Neural progenitor cell (in vitro differentiated cells): ENCODE results near the gene PHEX. TPM values are rescaled to one million over a fixed set of nuclear protein-coding genes. Genes with fewer than 3 reads are reported as not detected.

Source experiments
- DNase-seq: peaks from one replicate; pipeline ENCODE4 v3.0.0-alpha.2; 2016; ENCODE audit warnings: low spot score
- H2AFZ ChIP-seq: fragments of 200-600 bp; sonication (generic); replicated peaks from 2 replicates; pipeline ENCODE4 v1.6.1; 2016; ENCODE audit warnings: antibody characterized with exemption
- H3F3A ChIP-seq: fragments of 200-600 bp; sonication (generic); 2 replicates; pipeline ENCODE4 v1.6.1; 2016; ENCODE audit warnings: antibody characterized with exemption, low read depth
- H3K27ac ChIP-seq: fragments of 200-600 bp; sonication (generic); 2 replicates; pipeline ENCODE4 v1.5.1; 2016; ENCODE audit warnings: mild to moderate bottlenecking
- H3K27me3 ChIP-seq: fragments of 200-600 bp; sonication (generic); 2 replicates; pipeline ENCODE4 v1.6.1; 2016; ENCODE audit warnings: mild to moderate bottlenecking, moderate library complexity
- H3K36me3 ChIP-seq: fragments of 200-600 bp; sonication (generic); 2 replicates; pipeline ENCODE4 v1.5.1; 2016
- H3K4me1 ChIP-seq: fragments of 200-600 bp; sonication (generic); 2 replicates; pipeline ENCODE4 v1.6.1; 2016; ENCODE audit warnings: mixed run types
- H3K4me2 ChIP-seq: fragments of 200-600 bp; sonication (generic); 2 replicates; pipeline ENCODE4 v1.6.1; 2016
- H3K4me3 ChIP-seq: fragments of 200-600 bp; sonication (generic); 2 replicates; pipeline ENCODE4 v1.5.1; 2016
- H3K79me2 ChIP-seq: fragments of 200-600 bp; sonication (generic); 2 replicates; pipeline ENCODE4 v1.6.1; 2016; ENCODE audit warnings: low read depth
- H3K9ac ChIP-seq: fragments of 200-600 bp; sonication (generic); 2 replicates; pipeline ENCODE4 v1.6.1; 2016
- H3K9me3 ChIP-seq: fragments of 200-600 bp; sonication (generic); 2 replicates; pipeline ENCODE4 v1.5.1; 2016; ENCODE audit warnings: low read depth
- H4K20me1 ChIP-seq: fragments of 200-600 bp; sonication (generic); 2 replicates; pipeline ENCODE4 v1.6.1; 2016; ENCODE audit warnings: low read depth
- H3K27ac Mint-ChIP-seq: 3 replicates; pipeline ENCODE4 v1.8.0; 2021; ENCODE audit warnings: mixed read lengths
- H3K27me3 Mint-ChIP-seq: 2 replicates; pipeline ENCODE4 v1.8.0; 2022; ENCODE audit warnings: low read depth, mild to moderate bottlenecking, inconsistent platforms, moderate library complexity, mixed read lengths; ENCODE audit not compliant: insufficient read depth
- H3K36me3 Mint-ChIP-seq: 3 replicates; pipeline ENCODE4 v1.8.0; 2021; ENCODE audit warnings: mixed read lengths
- H3K4me1 Mint-ChIP-seq: 3 replicates; pipeline ENCODE4 v1.8.0; 2021; ENCODE audit warnings: mixed read lengths
- H3K4me3 Mint-ChIP-seq: 3 replicates; pipeline ENCODE4 v1.8.0; 2021; ENCODE audit warnings: mild to moderate bottlenecking, moderate library complexity, mixed read lengths
- H3K9me3 Mint-ChIP-seq: 3 replicates; pipeline ENCODE4 v1.8.0; 2020; ENCODE audit warnings: mixed read lengths
- CTCF ChIP-seq: fragments of 200-600 bp; sonication (generic); IDR thresholded peaks from 2 replicates; pipeline ENCODE4 v1.5.1; 2017; ENCODE audit warnings: antibody characterized with exemption, mild to moderate bottlenecking
- EZH2 ChIP-seq: fragments of 200-600 bp; sonication (generic); IDR thresholded peaks from 2 replicates; pipeline ENCODE4 v1.6.1; 2017; ENCODE audit warnings: antibody characterized with exemption, mild to moderate bottlenecking, moderate library complexity
- EZH2phosphoT487 ChIP-seq: fragments of 200-600 bp; sonication (generic); IDR thresholded peaks from 2 replicates; pipeline ENCODE4 v1.6.1; 2017; ENCODE audit warnings: antibody characterized with exemption
- total RNA-seq: library from RNA; depleted of rRNA; stranded (reverse); fragments of >200 nt; gene quantifications from 2 replicates; pipeline ENCODE4 v1.2.3, GENCODE V29; 2015; ENCODE audit warnings: low replicate concordance

PHEX gene
- total RNA-seq, 1 donor from 2014 or later, result 0.07 TPM

- no peak for TF ChIP-seq EZH2
- TF ChIP-seq CTCF, result no peak
- no peak for TF ChIP-seq EZH2phosphoT487
- Histone ChIP-seq H3K27me3 (no peaks in the 10 kb centered on the region), H3K27ac (no peak overlapping the region), H3K4me2 (no peak overlapping the region), H4K20me1 (no peaks in the 10 kb centered on the region), H3K79me2 (no peaks in the 10 kb centered on the region), H3F3A (no peaks in the 10 kb centered on the region), H3K4me3 (no peak overlapping the region), H3K36me3 (no peaks in the 10 kb centered on the region), H3K9me3 (no peaks in the 10 kb centered on the region), H3K9ac (no peak overlapping the region), H3K4me1 (no peaks in the 10 kb centered on the region), H2AFZ (no peak overlapping the region)
- no peaks in the 10 kb centered on the region for H3K27me3 Mint-ChIP-seq
- no peaks in the 10 kb centered on the region for H3K36me3 Mint-ChIP-seq
- peaks cover 2% of the 10 kb centered on the region for H3K9me3 Mint-ChIP-seq
- no peak overlapping the region for H3K27ac Mint-ChIP-seq
- DNase-seq, result no peak
- H3K4me3 Mint-ChIP-seq, result no peak overlapping the region
- H3K4me1 Mint-ChIP-seq, result no peaks in the 10 kb centered on the region
These were observed 216.3 kb downstream of the PHEX start for GRCh38 chrX:22248401-22248800.

- H3K4me1 ChIP-seq, result no peaks in the 10 kb centered on the region
- H4K20me1 ChIP-seq, result no peaks in the 10 kb centered on the region
- no peak overlapping the region for H2AFZ ChIP-seq
- no peak overlapping the region for H3K9ac ChIP-seq
- no peaks in the 10 kb centered on the region for H3K79me2 ChIP-seq
- H3K9me3 ChIP-seq, result no peaks in the 10 kb centered on the region
- Mint-ChIP-seq H3K27me3 (no peaks in the 10 kb centered on the region), H3K4me3 (no peak overlapping the region), H3K27ac (no peak overlapping the region), H3K9me3 (no peaks in the 10 kb centered on the region), H3K4me1 (no peaks in the 10 kb centered on the region), H3K36me3 (no peaks in the 10 kb centered on the region)
- no peak overlapping the region for H3K27ac ChIP-seq
- DNase-seq, result no peak
- no peaks in the 10 kb centered on the region for H3F3A ChIP-seq
- no peaks in the 10 kb centered on the region for H3K27me3 ChIP-seq
- H3K4me3 ChIP-seq, result no peak overlapping the region
- no peak for TF ChIP-seq CTCF
- TF ChIP-seq EZH2phosphoT487, result no peak
- TF ChIP-seq EZH2, result no peak
- no peak overlapping the region for H3K4me2 ChIP-seq
- no peaks in the 10 kb centered on the region for H3K36me3 ChIP-seq
These were observed 217.2 kb downstream of the PHEX start for GRCh38 chrX:22249371-22249770.

GRCh38 chrX:22268706-22269105, 236.6 kb downstream of the PHEX start:
- no peak overlapping the region for H3K4me3 Mint-ChIP-seq
- TF ChIP-seq EZH2phosphoT487, result no peak
- TF ChIP-seq CTCF, result no peak
- no peak for TF ChIP-seq EZH2
- H3K36me3 ChIP-seq, result no peaks in the 10 kb centered on the region
- H3K4me1 Mint-ChIP-seq, result no peaks in the 10 kb centered on the region
- H2AFZ ChIP-seq, result no peak overlapping the region
- H3K36me3 Mint-ChIP-seq, result no peaks in the 10 kb centered on the region
- no peaks in the 10 kb centered on the region for H3K4me1 ChIP-seq
- H4K20me1 ChIP-seq, result no peaks in the 10 kb centered on the region
- no peak overlapping the region for H3K4me2 ChIP-seq
- no peaks in the 10 kb centered on the region for H3K9me3 ChIP-seq
- no peak overlapping the region for H3K4me3 ChIP-seq
- H3K9me3 Mint-ChIP-seq, result peaks cover 4% of the 10 kb centered on the region
- no peak for DNase-seq
- no peaks in the 10 kb centered on the region for H3K79me2 ChIP-seq
- no peak overlapping the region for H3K27ac Mint-ChIP-seq
- H3K27me3 ChIP-seq, result no peaks in the 10 kb centered on the region
- H3F3A ChIP-seq, result no peaks in the 10 kb centered on the region
- H3K27ac ChIP-seq, result no peak overlapping the region
- no peak overlapping the region for H3K9ac ChIP-seq
- H3K27me3 Mint-ChIP-seq, result no peaks in the 10 kb centered on the region

DNA sequence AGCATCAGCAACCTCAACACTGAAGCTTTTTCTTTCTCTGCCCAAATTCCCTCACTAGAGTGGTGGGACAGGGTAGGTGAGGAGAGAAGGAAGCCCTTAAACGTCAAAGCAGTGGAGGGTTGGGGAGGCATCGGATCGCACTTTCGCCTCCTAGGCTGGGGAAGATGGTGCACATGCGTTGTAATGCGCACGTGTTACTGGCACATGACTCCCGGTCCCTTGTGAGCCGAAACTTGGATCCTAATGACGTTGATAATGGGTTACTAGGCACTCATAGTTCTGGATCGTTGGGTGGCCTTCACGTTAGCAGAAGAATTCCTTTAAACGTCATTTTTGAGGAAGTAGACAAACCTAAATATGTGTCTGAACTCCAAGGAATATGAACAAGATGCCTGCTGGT, 240.5 kb downstream of the PHEX start, which contains the start of gene CBLL2:
Gene CBLL2 (plus strand): TSS at position 301 of the 400 bp plus-strand sequence. CDS start 79 bp downstream, at position 380.
- Histone ChIP-seq H3F3A (no peaks in the 10 kb centered on the region), H3K9ac (no peak within 1 kb of the TSS), H4K20me1 (no peaks in the 10 kb centered on the region), H3K4me1 (no peaks in the 10 kb centered on the region), H2AFZ (no peak within 1 kb of the TSS), H3K79me2 (no peaks in the 10 kb centered on the region), H3K36me3 (no peaks in the 10 kb centered on the region), H3K9me3 (no peaks in the 10 kb centered on the region), H3K4me3 (no peak within 1 kb of the TSS), H3K27ac (no peak within 1 kb of the TSS), H3K4me2 (no peak within 1 kb of the TSS), H3K27me3 (no peaks in the 10 kb centered on the region)
- Mint-ChIP-seq H3K4me3 (no peak within 1 kb of the TSS), H3K27me3 (no peaks in the 10 kb centered on the region), H3K9me3 (peaks cover 4% of the 10 kb centered on the region), H3K27ac (no peak within 1 kb of the TSS), H3K4me1 (no peaks in the 10 kb centered on the region), H3K36me3 (no peaks in the 10 kb centered on the region)
- no peak for TF ChIP-seq EZH2phosphoT487
- no peak for TF ChIP-seq EZH2
- TF ChIP-seq CTCF, result no peak
- no peak for DNase-seq
